Astrocyte of the spinal cord (primary cell): ENCODE data around the gene KAT6B.

Experiments
- DNase-seq: peaks from one replicate; pipeline ENCODE4 v3.0.0; 2011; ENCODE audit warnings: low read depth, low spot score
- H3K4me3 ChIP-seq: 2 replicates; pipeline ENCODE4 v1.5.1; 2011; ENCODE audit warnings: low read depth, mild to moderate bottlenecking, low read length, moderate library complexity
- in situ Hi-C: cut with HindIII; loops from 2 replicates; pipeline ENCODE4 v1.10.0; 2017; ENCODE audit warnings: low sequenced_read_pairs
- TF ChIP-seq, protein P1 (sequence below): IDR thresholded peaks from 2 replicates; pipeline ENCODE4 v1.5.1; 2012; ENCODE audit warnings: low read depth, mild to moderate bottlenecking, low read length, inconsistent platforms

KAT6B gene

DNA sequence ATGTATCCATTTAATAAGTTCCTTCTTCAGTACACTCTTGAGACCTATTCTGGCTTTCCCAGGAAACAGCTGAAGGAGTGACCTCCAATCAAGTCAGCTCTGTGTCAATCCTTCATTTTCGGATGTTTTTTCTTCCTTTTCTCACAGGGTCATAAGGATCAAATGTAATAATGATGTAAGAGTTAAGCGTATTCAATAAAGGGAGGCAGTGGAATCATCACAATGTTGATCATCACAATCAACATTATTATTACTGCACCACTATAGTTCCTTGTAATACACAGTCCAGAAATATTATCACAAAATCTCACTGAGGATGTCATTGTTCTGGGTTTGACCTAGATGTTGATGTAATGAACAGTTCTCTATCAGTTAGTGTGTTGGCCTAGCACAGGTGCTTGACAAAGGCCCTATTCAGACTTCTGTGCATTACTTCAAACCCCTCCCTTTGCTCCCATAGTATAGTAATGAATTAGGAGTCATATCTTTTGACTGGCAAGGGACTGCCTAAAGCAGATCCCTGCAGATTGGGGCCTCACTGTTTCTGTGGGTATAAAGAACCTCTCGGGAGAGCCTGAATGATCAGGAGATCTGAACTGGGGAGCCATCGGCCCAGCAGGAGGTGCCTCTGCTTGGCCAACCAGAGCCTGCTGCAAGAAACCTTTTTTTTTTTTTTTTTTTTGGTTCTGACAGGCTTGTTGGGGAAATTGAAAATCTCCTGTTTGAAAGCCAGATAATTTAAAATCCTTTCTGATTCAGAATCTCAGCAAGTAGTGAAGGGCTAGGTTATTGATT, 100.6 kb downstream of the KAT6B start:
- TF ChIP-seq, protein P1, sequence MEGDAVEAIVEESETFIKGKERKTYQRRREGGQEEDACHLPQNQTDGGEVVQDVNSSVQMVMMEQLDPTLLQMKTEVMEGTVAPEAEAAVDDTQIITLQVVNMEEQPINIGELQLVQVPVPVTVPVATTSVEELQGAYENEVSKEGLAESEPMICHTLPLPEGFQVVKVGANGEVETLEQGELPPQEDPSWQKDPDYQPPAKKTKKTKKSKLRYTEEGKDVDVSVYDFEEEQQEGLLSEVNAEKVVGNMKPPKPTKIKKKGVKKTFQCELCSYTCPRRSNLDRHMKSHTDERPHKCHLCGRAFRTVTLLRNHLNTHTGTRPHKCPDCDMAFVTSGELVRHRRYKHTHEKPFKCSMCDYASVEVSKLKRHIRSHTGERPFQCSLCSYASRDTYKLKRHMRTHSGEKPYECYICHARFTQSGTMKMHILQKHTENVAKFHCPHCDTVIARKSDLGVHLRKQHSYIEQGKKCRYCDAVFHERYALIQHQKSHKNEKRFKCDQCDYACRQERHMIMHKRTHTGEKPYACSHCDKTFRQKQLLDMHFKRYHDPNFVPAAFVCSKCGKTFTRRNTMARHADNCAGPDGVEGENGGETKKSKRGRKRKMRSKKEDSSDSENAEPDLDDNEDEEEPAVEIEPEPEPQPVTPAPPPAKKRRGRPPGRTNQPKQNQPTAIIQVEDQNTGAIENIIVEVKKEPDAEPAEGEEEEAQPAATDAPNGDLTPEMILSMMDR: no peak
- DNase-seq: no peak
- no peak overlapping the region for H3K4me3 ChIP-seq
- in situ Hi-C loops: no loop called here

DNA sequence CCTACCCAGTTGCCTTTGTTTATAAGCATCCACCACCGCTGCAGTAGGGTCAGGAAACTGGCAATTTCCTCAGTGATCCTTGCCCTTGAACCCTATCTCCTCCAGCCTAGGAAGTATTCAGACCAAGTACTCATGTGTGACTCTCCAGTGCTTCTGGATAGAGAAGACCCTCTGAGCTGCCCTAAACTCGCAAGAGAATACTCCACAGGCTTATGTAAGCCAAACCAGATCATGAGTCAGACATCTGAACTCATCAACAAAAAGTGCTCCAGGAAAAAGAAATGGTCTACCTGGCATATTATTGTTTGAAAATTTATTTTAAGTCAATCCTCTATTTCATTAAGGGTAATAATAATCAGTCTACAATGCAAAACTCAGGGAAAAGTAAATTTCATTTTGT, 101.3 kb downstream of the KAT6B start:
- no peak overlapping the region for H3K4me3 ChIP-seq
- in situ Hi-C loops: no loop called here
- TF ChIP-seq, protein P1: no peak
- DNase-seq: peak; percentile 40

DNA sequence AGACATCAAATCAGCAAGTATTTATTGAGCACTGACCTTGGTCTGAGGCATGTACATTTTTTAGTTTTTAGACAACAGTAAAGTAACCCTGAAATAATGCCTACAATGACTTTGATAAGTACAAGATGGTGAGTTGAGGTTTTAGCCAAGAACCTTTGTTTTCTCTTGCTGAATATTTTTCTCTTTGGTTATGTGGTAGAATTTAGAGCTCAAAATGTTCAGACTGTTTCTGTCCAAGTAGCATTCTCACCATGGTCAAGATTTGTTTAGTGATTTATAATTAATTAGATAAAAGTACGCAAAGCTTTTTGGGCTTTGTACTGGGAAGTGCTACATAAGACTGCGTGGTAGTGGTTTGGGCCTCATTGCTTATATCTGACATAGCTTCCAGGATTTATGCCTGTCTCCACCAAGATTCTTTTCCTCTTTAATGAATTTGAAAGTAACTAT, 102.4 kb downstream of the KAT6B start:
- DNase-seq: peak; percentile 32
- in situ Hi-C loops: no loop called here
- TF ChIP-seq, protein P1: no peak
- no peak overlapping the region for H3K4me3 ChIP-seq

DNA sequence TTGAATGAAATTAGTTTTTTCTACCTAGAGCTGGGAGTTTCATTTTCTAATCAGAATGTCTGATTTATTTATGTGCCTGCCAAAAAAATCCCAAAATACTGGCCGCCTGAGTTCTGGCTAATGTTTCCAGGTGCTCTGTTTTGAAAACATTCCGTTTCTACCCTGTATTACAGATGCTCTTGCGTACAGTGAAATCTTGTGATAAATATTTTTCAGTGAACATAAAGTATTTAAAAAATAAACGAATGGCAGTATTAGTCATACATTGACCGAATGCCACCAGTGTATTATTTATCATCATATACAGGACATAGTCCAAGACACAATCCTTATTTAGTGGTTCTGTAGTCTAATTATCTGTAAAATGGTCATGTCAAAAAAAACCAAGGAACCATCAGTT, 102.8 kb downstream of the KAT6B start:
- H3K4me3 ChIP-seq: no peak overlapping the region
- TF ChIP-seq, protein P1: no peak
- in situ Hi-C loops: no loop called here
- peak; percentile 23 for DNase-seq

DNA sequence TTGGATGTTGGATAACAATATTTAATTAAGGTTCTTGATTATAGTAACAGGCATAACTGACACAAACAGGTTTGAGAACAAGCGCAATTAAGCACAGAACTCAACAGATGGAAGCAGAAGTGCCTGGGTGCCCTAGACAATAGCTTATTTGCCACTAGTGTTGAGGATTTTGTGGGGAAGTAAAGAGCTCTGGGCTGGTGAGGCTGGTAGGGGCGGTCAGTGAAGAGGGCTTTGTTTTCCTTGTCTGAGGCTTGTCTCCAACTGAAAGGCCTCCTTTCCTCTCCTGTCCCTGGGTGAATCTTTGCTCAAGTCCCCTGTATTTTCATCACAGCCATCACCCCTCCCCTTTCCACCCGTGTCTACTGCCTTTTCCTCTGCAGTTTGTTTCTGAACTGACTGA, 104.6 kb downstream of the KAT6B start:
- in situ Hi-C loops: no loop called here
- no peak overlapping the region for H3K4me3 ChIP-seq
- DNase-seq: no peak
- TF ChIP-seq, protein P1: no peak

DNA sequence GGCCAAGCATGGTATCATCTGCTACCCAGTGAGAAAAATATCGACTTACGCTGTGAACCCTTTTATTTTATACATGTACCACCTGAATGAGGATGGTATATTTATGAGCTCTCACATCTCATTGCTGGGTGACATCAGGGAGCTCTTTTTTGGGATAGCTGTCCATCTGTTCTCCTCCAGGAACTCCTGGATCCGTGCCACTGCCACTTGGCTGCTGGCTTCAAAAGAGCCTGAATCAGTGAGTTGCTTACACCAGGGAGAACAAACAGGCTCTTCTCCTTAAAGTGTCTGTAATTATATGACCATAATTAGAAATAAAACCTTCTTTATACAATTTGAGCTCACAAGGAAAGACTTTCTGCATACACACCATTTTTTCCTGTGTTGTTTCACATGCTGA, 106.2 kb downstream of the KAT6B start:
- H3K4me3 ChIP-seq: no peak overlapping the region
- TF ChIP-seq, protein P1: no peak
- in situ Hi-C loops: no loop called here
- no peak for DNase-seq
